Measurements from ENCODE around the gene PSRC1. TPM values are rescaled to one million over a fixed set of nuclear protein-coding genes. Genes with fewer than 3 reads are reported as not detected.

The PSRC1 gene
- polyA plus RNA-seq, 1 experiment = 25.9 TPM

DNA sequence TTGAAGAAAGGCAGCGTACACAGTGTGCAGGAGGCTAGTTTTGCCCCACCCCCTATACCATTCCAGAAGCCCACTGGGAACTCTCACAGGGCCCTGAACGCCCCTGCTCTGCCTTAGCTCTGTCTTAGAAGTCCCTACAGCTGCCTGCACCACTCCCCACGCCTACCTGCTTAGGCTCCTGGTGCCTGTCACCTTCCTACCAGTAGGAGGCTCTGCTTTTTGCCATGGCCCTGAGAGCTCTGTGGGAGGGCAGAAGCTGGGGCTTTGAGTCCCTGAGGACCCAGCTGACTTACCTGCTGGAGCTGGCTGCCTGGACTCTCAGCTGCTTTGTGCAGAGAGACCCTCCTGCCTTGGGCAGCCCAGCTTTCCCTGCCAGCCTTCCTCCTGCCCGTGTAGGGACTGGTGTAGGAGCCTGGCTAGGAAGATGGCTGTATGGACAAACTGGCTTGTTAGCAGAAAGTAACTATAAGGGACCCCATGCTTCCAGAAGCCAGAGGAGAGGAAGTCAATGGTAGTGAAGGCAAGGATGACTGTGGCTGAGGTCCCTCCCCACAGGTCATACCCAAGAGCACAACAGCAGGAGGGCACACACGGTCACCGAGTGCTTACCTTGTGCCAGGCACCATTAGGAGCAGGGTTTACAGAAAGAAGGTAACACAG lies 43.4 kb downstream of the PSRC1 start:
- H3K27me3 ChIP-seq (ENCODE audit: control insufficient read depth, insufficient read depth, low read length) = no peaks in the 10 kb centered on the region
- ChIA-PET CTCF (interaction anchor here (0.7 to 3.0 kb wide), 14 partner anchors 9 to 293 kb away, joined by 3 to 21 read pairs (median 6); partner anchors contain the start of genes CELSR2 and SORT1), POLR2A (no interaction called here)
- H3K4me3 ChIP-seq (ENCODE audit: low read depth, low read length) = no peak overlapping the region
- TF ChIP-seq, protein P1, sequence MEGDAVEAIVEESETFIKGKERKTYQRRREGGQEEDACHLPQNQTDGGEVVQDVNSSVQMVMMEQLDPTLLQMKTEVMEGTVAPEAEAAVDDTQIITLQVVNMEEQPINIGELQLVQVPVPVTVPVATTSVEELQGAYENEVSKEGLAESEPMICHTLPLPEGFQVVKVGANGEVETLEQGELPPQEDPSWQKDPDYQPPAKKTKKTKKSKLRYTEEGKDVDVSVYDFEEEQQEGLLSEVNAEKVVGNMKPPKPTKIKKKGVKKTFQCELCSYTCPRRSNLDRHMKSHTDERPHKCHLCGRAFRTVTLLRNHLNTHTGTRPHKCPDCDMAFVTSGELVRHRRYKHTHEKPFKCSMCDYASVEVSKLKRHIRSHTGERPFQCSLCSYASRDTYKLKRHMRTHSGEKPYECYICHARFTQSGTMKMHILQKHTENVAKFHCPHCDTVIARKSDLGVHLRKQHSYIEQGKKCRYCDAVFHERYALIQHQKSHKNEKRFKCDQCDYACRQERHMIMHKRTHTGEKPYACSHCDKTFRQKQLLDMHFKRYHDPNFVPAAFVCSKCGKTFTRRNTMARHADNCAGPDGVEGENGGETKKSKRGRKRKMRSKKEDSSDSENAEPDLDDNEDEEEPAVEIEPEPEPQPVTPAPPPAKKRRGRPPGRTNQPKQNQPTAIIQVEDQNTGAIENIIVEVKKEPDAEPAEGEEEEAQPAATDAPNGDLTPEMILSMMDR (IDR thresholded peaks at IDR 0.05; ENCODE audit: insufficient read depth, low read depth, low read length) = peak; percentile 69
- H3K36me3 ChIP-seq (ENCODE audit: control insufficient read depth, insufficient read depth, low read length) = peaks cover 41% of the 10 kb centered on the region
- no peak for DNase-seq (ENCODE audit: low read depth)

DNA sequence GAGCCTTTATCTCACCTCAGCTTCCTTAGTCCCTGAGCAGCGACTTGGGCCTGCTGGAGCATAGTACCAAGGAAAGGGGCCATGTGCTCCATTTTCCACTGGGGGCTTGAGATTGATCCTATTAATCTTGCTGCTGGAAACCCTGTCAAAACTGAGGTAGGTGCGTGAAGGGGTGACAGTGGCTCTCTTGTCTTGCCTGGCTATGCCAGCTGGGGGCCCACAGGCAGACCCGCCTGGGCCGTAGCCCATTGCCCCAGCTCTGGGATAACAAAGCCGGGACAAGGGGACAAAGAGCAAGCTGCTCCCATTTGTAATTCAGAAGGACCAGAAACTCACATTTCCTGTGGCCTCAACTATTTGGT lies 43.9 kb downstream of the PSRC1 start:
- H3K4me3 ChIP-seq (ENCODE audit: low read depth, low read length) = no peak overlapping the region
- POLR2A ChIA-PET = no interaction called here
- H3K27me3 ChIP-seq (ENCODE audit: control insufficient read depth, insufficient read depth, low read length) = no peaks in the 10 kb centered on the region
- CTCF ChIA-PET = interaction anchor here (0.7 to 3.0 kb wide), 13 partner anchors 8 to 254 kb away, joined by 3 to 21 read pairs (median 6); partner anchors contain the start of genes CELSR2 and SORT1
- peaks cover 41% of the 10 kb centered on the region for H3K36me3 ChIP-seq (ENCODE audit: control insufficient read depth, insufficient read depth, low read length)
- DNase-seq (ENCODE audit: low read depth) = no peak
- TF ChIP-seq, protein P1 (IDR thresholded peaks at IDR 0.05; ENCODE audit: insufficient read depth, low read depth, low read length) = no peak

DNA sequence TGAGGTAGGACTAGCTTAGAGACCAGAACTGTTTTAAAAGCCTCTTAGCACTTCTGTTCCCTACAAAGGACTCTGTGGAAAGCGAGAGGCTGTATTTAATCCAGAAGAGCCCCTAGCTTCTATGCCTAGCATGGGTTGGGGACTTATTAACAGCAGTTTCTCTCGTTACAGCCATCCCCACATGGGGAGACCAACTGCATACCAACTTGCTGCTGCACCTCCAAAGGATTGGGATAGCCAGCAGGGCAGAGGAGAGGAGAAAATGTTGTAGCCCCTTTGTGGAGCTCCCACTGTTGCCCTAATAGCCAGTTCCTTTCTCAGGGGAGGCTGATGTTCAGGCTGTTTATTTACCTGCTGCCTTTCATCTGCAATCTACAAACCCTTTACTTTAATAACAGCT lies 44.6 kb downstream of the PSRC1 start:
- ChIA-PET POLR2A (no interaction called here), CTCF (interaction anchor here (0.6 to 3.0 kb wide), 8 partner anchors 13 to 255 kb away, joined by 3 to 21 read pairs (median 6); partner anchors contain the start of genes CELSR2 and SORT1)
- Histone ChIP-seq H3K4me3 (ENCODE audit: low read depth, low read length) (no peak overlapping the region), H3K27me3 (ENCODE audit: control insufficient read depth, insufficient read depth, low read length) (no peaks in the 10 kb centered on the region), H3K36me3 (ENCODE audit: control insufficient read depth, insufficient read depth, low read length) (peaks cover 41% of the 10 kb centered on the region)
- no peak for DNase-seq (ENCODE audit: low read depth)
- TF ChIP-seq, protein P1 (IDR thresholded peaks at IDR 0.05; ENCODE audit: insufficient read depth, low read depth, low read length) = no peak

DNA sequence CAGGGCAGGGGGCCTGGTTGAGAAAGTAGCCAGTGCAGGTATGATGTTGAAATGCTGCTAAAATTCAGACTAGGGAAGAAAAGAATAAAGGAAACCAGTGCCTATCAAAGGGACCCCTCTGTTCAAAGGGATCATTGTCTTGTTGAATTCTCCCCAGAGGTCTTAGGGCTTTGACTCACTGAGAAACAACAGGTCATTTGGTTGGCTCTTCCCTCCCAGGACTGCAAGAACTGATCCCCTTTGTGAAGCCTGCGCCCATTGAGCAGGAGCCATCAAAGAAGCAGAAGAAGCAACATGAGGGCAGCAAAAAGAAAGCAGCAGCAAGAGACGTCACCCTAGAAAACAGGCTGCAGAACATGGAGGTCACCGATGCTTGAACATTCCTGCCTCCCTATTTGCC lies 45.4 kb downstream of the PSRC1 start:
- ChIA-PET CTCF (interaction anchor here (0.6 to 1.9 kb wide), 3 partner anchors 137 to 295 kb away, joined by 3 to 7 read pairs (median 3); no protein-coding TSS in a partner anchor), POLR2A (interaction anchor here (0.6 kb wide), 1 partner anchor 138 kb away, joined by 3 read pairs; no protein-coding TSS in a partner anchor)
- no peak for DNase-seq (ENCODE audit: low read depth)
- TF ChIP-seq, protein P1 (IDR thresholded peaks at IDR 0.05; ENCODE audit: insufficient read depth, low read depth, low read length) = no peak
- Histone ChIP-seq H3K27me3 (ENCODE audit: control insufficient read depth, insufficient read depth, low read length) (no peaks in the 10 kb centered on the region), H3K36me3 (ENCODE audit: control insufficient read depth, insufficient read depth, low read length) (peaks cover 43% of the 10 kb centered on the region), H3K4me3 (ENCODE audit: low read depth, low read length) (no peak overlapping the region)

DNA sequence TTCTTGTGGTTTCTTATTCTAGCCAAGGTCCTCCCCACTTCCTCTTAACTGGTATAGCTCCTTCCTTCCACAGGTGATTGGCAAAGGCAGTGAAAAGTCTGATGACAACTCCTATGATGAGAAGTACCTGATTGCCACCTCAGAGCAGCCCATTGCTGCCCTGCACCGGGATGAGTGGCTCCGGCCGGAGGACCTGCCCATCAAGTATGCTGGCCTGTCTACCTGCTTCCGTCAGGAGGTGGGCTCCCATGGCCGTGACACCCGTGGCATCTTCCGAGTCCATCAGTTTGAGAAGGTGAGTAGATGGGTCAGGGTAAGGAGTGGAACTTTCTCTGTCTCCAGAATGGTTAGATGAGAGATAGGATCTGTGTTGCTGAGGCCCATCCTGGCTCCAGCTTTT lies 47.8 kb downstream of the PSRC1 start:
- H3K27me3 ChIP-seq (ENCODE audit: control insufficient read depth, insufficient read depth, low read length) = no peaks in the 10 kb centered on the region
- H3K4me3 ChIP-seq (ENCODE audit: low read depth, low read length) = no peak overlapping the region
- ChIA-PET CTCF (no interaction called here), POLR2A (no interaction called here)
- TF ChIP-seq, protein P1 (IDR thresholded peaks at IDR 0.05; ENCODE audit: insufficient read depth, low read depth, low read length) = no peak
- DNase-seq (ENCODE audit: low read depth) = no peak
- H3K36me3 ChIP-seq (ENCODE audit: control insufficient read depth, insufficient read depth, low read length) = peaks cover 55% of the 10 kb centered on the region

Measured in BJ (cell line).